Measurements from ENCODE around the gene DPM2. TPM values are rescaled to one million over a fixed set of nuclear protein-coding genes. Genes with fewer than 3 reads are reported as not detected.

DPM2 gene
- total and polyA plus RNA-seq, 12 donors = 7.2 to 31.1 (median 12.7) TPM

- intact Hi-C loops (cut with DNase I) = loop anchor here in 1 of 10 donors (10.0 kb wide), 1 partner anchor 1277 kb away; no protein-coding TSS in a partner anchor
- no peaks in the 10 kb centered on the region for H3K9me3 ChIP-seq
- no peak for TF ChIP-seq CTCF (IDR thresholded peaks at IDR 0.05)
Observed at GRCh38 chr9:127968042-127968441, 30.4 kb upstream of the DPM2 start.

GRCh38 chr9:127967151-127967809 lies 29.6 kb upstream of the DPM2 start:
- H3K4me1 ChIP-seq = peaks cover 58 to 100% (median 97%) of the 10 kb centered on the region in 9 donors
- DNase-seq = no peak
- 68 to 78% methylated on average over 9 of the region's 9 CpGs for WGBS, 2 donors
- H3K27me3 ChIP-seq = no peaks in the 10 kb centered on the region
- ATAC-seq = no peak
- H3K27ac ChIP-seq = peak overlapping the region in 7 of 10 donors; percentile 19 to 93 (median 81)
- no peaks in the 10 kb centered on the region for H3K36me3 ChIP-seq
- H3K4me3 ChIP-seq = no peak overlapping the region
- no peaks in the 10 kb centered on the region for H3K9me3 ChIP-seq
- intact Hi-C loops (cut with DNase I) = loop anchor here in 1 of 10 donors (10.0 kb wide), 1 partner anchor 1278 kb away; no protein-coding TSS in a partner anchor
- no peak for TF ChIP-seq CTCF (IDR thresholded peaks at IDR 0.05)

More at GRCh38 chr9:127968042-127968441, 30.4 kb upstream of the DPM2 start:
- Histone ChIP-seq H3K27ac (peak overlapping the region in 9 of 10 donors; percentile 45 to 93 (median 72)), H3K4me3 (no peak overlapping the region), H3K4me1 (peaks cover 65 to 100% (median 97%) of the 10 kb centered on the region in 9 donors), H3K27me3 (no peaks in the 10 kb centered on the region), H3K36me3 (no peaks in the 10 kb centered on the region)
- ATAC-seq (no peak), DNase-seq (no peak)
- 75 to 86% methylated on average over 3 of the region's 3 CpGs for WGBS, 2 donors

- no peaks in the 10 kb centered on the region for H3K9me3 ChIP-seq
- H3K4me3 ChIP-seq = no peak overlapping the region
- ATAC-seq (no peak), DNase-seq (no peak)
- intact Hi-C loops (cut with DNase I) = loop anchor here in 1 of 10 donors (10.0 kb wide), 1 partner anchor 1278 kb away; no protein-coding TSS in a partner anchor
- no peaks in the 10 kb centered on the region for H3K36me3 ChIP-seq
- WGBS, 2 donors = 58 to 67% methylated on average over 8 of the region's 8 CpGs
- no peaks in the 10 kb centered on the region for H3K27me3 ChIP-seq
- H3K4me1 ChIP-seq = peaks cover 51 to 97% (median 92%) of the 10 kb centered on the region in 9 donors
- peak overlapping the region in 9 of 10 donors; percentile 76 to 93 (median 88) for H3K27ac ChIP-seq
- no peak for TF ChIP-seq CTCF (IDR thresholded peaks at IDR 0.05)
Observed at GRCh38 chr9:127966416-127967150, 28.9 kb upstream of the DPM2 start.

- no peak for DNase-seq
- Histone ChIP-seq H3K9me3 (no peaks in the 10 kb centered on the region), H3K4me1 (peaks cover 46 to 94% (median 89%) of the 10 kb centered on the region in 9 donors), H3K36me3 (no peaks in the 10 kb centered on the region), H3K27ac (peak overlapping the region; percentile 64 to 93 (median 88)), H3K27me3 (no peaks in the 10 kb centered on the region), H3K4me3 (peak overlapping the region in 3 of 10 donors; percentile 10 to 31 (median 14))
- TF ChIP-seq CTCF (IDR thresholded peaks at IDR 0.05) = no peak
- 42 to 46% methylated on average over 6 of the region's 6 CpGs for WGBS, 2 donors
- ATAC-seq = peak in 6 of 8 donors; percentile 1 to 10 (median 4)
- intact Hi-C loops (cut with DNase I) = loop anchor here in 1 of 10 donors (10.0 kb wide), 1 partner anchor 1279 kb away; no protein-coding TSS in a partner anchor
Observed at GRCh38 chr9:127965953-127966352, 28.3 kb upstream of the DPM2 start.

Measured in heart right ventricle (tissue), 16 donors.